CD14-positive monocyte (primary cell): ENCODE measurements around the gene IQGAP2. TPM values are rescaled to one million over a fixed set of nuclear protein-coding genes. Genes with fewer than 3 reads are reported as not detected.
A peak's percentile ranks its signal among the peaks of the same experiment; 100 is the strongest.

Source experiments
- DNase-seq, 3 donors: peaks; one replicate each; pipeline ENCODE4 v3.0.0-alpha.2; 2011 to 2022
- H2AFZ ChIP-seq: 2 replicates; pipeline ENCODE4 v1.6.0; 2012; ENCODE audit warnings: mild to moderate bottlenecking, low read depth, low read length, inconsistent platforms; ENCODE audit not compliant: insufficient read depth, poor library complexity, severe bottlenecking
- H3K27ac ChIP-seq, 2 donors: 1 replicate in 1 of 2; 2 replicates in 1 of 2; pipeline ENCODE4 v1.5.1; 2012 to 2013; ENCODE audit warnings: low read length in 2 of 2, control low read depth in 1 of 2, inconsistent platforms in 1 of 2, low read depth in 1 of 2, mild to moderate bottlenecking in 1 of 2
- H3K27me3 ChIP-seq, 2 donors: one replicate each; pipeline versions ENCODE4 v1.6.0 to v1.6.1; 2011 to 2013; ENCODE audit warnings: low read length in 2 of 2; ENCODE audit not compliant: control insufficient read depth in 2 of 2, insufficient read depth in 2 of 2
- H3K36me3 ChIP-seq, 2 donors: replicated peaks in 1 of 2; 1 replicate in 1 of 2; 2 replicates in 1 of 2; pipeline versions ENCODE4 v1.5.1 to v1.6.1; 2012 to 2013; ENCODE audit warnings: low read length in 2 of 2, control low read depth in 1 of 2, inconsistent platforms in 1 of 2, mild to moderate bottlenecking in 1 of 2; ENCODE audit not compliant: insufficient read depth in 2 of 2, control insufficient read depth in 1 of 2
- H3K4me1 ChIP-seq, 2 donors: 1 replicate in 1 of 2; 2 replicates in 1 of 2; pipeline versions ENCODE4 v1.5.1 to v1.6.1; 2012 to 2013; ENCODE audit warnings: low read length in 2 of 2, control low read depth in 1 of 2, inconsistent platforms in 1 of 2, mild to moderate bottlenecking in 1 of 2, moderate library complexity in 1 of 2; ENCODE audit not compliant: insufficient read depth in 2 of 2, control insufficient read depth in 1 of 2
- H3K4me2 ChIP-seq: replicated peaks from 2 replicates; pipeline ENCODE3; 2012; ENCODE audit warnings: low read length, moderate library complexity, mild to moderate bottlenecking; ENCODE audit not compliant: poor library complexity, severe bottlenecking; ENCODE audit errors: extremely low read depth
- H3K4me3 ChIP-seq, 3 experiments: fragments of 200-600 bp in 1 of 3; sonication (generic) in 1 of 3; replicated peaks in 1 of 3; 1 replicate in 2 of 3; 2 replicates in 1 of 3; pipeline ENCODE4 v1.5.1; 2011 to 2013; ENCODE audit warnings: low read length in 3 of 3, mild to moderate bottlenecking in 3 of 3, control low read depth in 2 of 3, low read depth in 2 of 3, inconsistent platforms in 1 of 3, moderate library complexity in 1 of 3
- H3K79me2 ChIP-seq: 2 replicates; pipeline ENCODE4 v1.6.0; 2012; ENCODE audit warnings: mild to moderate bottlenecking, control low read depth, inconsistent platforms, low read length, moderate library complexity; ENCODE audit not compliant: insufficient read depth
- H3K9ac ChIP-seq: 2 replicates; pipeline ENCODE4 v1.6.0; 2017; ENCODE audit warnings: low read length, mild to moderate bottlenecking; ENCODE audit not compliant: insufficient read depth, poor library complexity, severe bottlenecking
- H3K9me3 ChIP-seq, 2 donors: replicated peaks in 1 of 2; 1 replicate in 1 of 2; 2 replicates in 1 of 2; pipeline versions ENCODE4 v1.5.1 to v1.6.1; 2012 to 2013; ENCODE audit warnings: low read length in 2 of 2, control low read depth in 1 of 2; ENCODE audit not compliant: control insufficient read depth in 1 of 2, insufficient read depth in 1 of 2
- H4K20me1 ChIP-seq: 2 replicates; pipeline ENCODE4 v1.6.0; 2012; ENCODE audit warnings: mild to moderate bottlenecking, low read length, control low read depth, moderate library complexity; ENCODE audit not compliant: insufficient read depth
- H3K27ac Mint-ChIP-seq, 7 donors: one replicate each; pipeline ENCODE4 v1.8.0; 2020; ENCODE audit warnings: mild to moderate bottlenecking in 7 of 7, mixed read lengths in 7 of 7, moderate library complexity in 6 of 7, inconsistent platforms in 2 of 7
- H3K27me3 Mint-ChIP-seq, 3 donors: one replicate each; pipeline ENCODE4 v1.8.0; 2021 to 2022; ENCODE audit warnings: low read depth in 3 of 3, mild to moderate bottlenecking in 3 of 3, mixed read lengths in 3 of 3, moderate library complexity in 3 of 3, inconsistent platforms in 1 of 3
- H3K36me3 Mint-ChIP-seq, 2 donors: one replicate each; pipeline ENCODE4 v1.8.0; 2020; ENCODE audit warnings: mixed read lengths in 2 of 2, inconsistent platforms in 1 of 2, mild to moderate bottlenecking in 1 of 2
- H3K4me1 Mint-ChIP-seq: one replicate; pipeline ENCODE4 v1.8.0; 2020; ENCODE audit warnings: mild to moderate bottlenecking, mixed read lengths
- H3K4me3 Mint-ChIP-seq, 2 donors: one replicate each; pipeline ENCODE4 v1.8.0; 2020; ENCODE audit warnings: mild to moderate bottlenecking in 2 of 2, mixed read lengths in 2 of 2, moderate library complexity in 1 of 2
- H3K9me3 Mint-ChIP-seq, 7 donors: one replicate each; pipeline ENCODE4 v1.8.0; 2020 to 2022; ENCODE audit warnings: mixed read lengths in 7 of 7, mild to moderate bottlenecking in 6 of 7, moderate library complexity in 6 of 7, inconsistent platforms in 2 of 7
- WGBS: methylation state at CpG from one replicate; pipeline ENCODE4 v1.1.5; 2013; ENCODE audit warnings: missing lambda C conversion rate; ENCODE audit not compliant: insufficient coverage; 5-methylcytosine and 5-hydroxymethylcytosine counted together
- intact Hi-C, 2 donors: fragments of 100-400 bp; cut with micrococcal nuclease; formaldehyde crosslinking; loops; one replicate each; pipeline versions ENCODE4 v1.15.0 to v1.15.1; 2023
- polyA minus RNA-seq: library from RNA; depleted of rRNA, polyadenylated mRNA; stranded (reverse); fragments of >200 nt; gene quantifications from 2 replicates; pipeline ENCODE4 v1.2.3, GENCODE V29; 2012
- polyA plus RNA-seq, 3 donors: library from polyadenylated mRNA; depleted of rRNA in 1 of 3; unstranded in 2 of 3; stranded (reverse) in 1 of 3; fragments of 300-500 nt in 2 of 3; fragments of >200 nt in 1 of 3; fragmentation: Illumina TruSeq in 2 of 3; gene quantifications; 1 replicate in 2 of 3; 2 replicates in 1 of 3; pipeline ENCODE4 v1.2.3, GENCODE V29; 2012 to 2021
- total RNA-seq, 12 experiments: library from RNA in 1 of 12; stranded (reverse) in 1 of 12; fragments of 120-200 nt in 1 of 12; gene quantifications; one replicate each; pipeline ENCODE4 v1.2.4 and lab custom pipeline; 2013 to 2026; ENCODE audit warnings: mixed read lengths in 6 of 12, inconsistent platforms in 1 of 12
- TF ChIP-seq, protein P1 (sequence below): fragments of 200-600 bp; IDR thresholded peaks from one replicate; pipeline ENCODE4 v1.8.0; 2022; ENCODE audit warnings: antibody characterized with exemption, mild to moderate bottlenecking

Gene IQGAP2, protein sequence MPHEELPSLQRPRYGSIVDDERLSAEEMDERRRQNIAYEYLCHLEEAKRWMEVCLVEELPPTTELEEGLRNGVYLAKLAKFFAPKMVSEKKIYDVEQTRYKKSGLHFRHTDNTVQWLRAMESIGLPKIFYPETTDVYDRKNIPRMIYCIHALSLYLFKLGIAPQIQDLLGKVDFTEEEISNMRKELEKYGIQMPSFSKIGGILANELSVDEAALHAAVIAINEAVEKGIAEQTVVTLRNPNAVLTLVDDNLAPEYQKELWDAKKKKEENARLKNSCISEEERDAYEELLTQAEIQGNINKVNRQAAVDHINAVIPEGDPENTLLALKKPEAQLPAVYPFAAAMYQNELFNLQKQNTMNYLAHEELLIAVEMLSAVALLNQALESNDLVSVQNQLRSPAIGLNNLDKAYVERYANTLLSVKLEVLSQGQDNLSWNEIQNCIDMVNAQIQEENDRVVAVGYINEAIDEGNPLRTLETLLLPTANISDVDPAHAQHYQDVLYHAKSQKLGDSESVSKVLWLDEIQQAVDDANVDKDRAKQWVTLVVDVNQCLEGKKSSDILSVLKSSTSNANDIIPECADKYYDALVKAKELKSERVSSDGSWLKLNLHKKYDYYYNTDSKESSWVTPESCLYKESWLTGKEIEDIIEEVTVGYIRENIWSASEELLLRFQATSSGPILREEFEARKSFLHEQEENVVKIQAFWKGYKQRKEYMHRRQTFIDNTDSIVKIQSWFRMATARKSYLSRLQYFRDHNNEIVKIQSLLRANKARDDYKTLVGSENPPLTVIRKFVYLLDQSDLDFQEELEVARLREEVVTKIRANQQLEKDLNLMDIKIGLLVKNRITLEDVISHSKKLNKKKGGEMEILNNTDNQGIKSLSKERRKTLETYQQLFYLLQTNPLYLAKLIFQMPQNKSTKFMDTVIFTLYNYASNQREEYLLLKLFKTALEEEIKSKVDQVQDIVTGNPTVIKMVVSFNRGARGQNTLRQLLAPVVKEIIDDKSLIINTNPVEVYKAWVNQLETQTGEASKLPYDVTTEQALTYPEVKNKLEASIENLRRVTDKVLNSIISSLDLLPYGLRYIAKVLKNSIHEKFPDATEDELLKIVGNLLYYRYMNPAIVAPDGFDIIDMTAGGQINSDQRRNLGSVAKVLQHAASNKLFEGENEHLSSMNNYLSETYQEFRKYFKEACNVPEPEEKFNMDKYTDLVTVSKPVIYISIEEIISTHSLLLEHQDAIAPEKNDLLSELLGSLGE (N-terminal part only)
- total RNA-seq (2013): 139 TPM
- 10 to 100 TPM; 21.4 to 50.9 (median 35.4) TPM for polyA plus RNA-seq
- polyA minus RNA-seq: 48.2 and 51.5 TPM in 2 replicates
- 166 to 392 (median 275) reads per million in 11 experiments for total RNA-seq (lab: John Stamatoyannopoulos, UW)

DNA sequence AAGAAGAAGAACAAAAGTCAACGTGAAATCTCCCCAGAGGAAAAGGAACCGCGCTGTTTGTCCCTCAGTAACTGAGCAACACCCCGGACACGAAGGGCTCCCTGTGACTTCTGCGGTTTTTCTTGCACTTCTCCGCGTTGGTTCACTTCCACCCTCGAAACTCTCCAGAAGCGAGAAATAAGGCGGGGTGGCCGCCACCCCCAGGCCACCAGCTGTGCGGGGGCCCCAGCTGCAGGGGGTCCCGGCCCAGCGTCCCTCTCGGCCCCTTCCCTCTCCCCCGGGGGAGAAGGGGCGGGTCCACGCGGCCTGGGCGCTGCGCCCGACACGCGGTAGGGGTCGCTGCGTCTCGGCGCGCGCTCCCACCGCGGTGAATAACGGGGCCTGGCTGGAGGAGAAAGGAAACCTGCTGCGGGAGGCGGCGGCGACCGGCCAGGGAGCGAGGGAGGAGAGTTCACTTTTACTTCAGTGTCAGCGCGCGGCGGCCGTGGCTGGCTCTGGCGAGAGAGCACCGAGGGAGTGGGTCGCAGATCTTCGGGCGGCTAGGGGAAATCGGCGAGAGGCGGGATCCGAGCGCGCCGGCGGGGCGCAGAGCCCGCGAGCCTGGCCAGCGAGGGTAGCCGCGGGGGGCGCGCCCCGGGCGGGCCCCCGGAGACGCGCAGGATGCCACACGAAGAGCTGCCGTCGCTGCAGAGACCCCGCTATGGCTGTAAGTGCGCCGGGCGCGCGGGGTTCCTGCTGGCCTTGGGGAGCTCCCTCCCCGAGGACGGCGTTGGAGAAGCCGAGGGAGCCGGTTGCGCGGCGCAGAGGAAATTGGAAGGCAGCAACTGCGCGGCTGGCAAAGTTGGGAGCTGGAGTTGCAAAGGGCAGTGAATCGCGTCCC lies at the start of gene IQGAP2:
Gene IQGAP2, plus strand, starts transcription at position 400 of the 880 bp plus-strand sequence. Its CDS starts 261 bp downstream, at position 661.
- peak within 1 kb of the TSS; percentile 76 to 94 (median 80) for H3K4me3 ChIP-seq
- H3K79me2 ChIP-seq: peaks cover 51% of the 10 kb centered on the region
- H3K9ac ChIP-seq: peak within 1 kb of the TSS; percentile 99
- H3K27me3 ChIP-seq: no peaks in the 10 kb centered on the region
- peak within 1 kb of the TSS; percentile 93 for H3K4me2 ChIP-seq
- Mint-ChIP-seq H3K4me3 (peak within 1 kb of the TSS; percentile 97 to 98), H3K27ac (peak within 1 kb of the TSS; percentile 99 to 100 (median 100)), H3K4me1 (peaks cover 61% of the 10 kb centered on the region), H3K27me3 (peaks cover 0 to 3% (median 0%) of the 10 kb centered on the region in 3 donors), H3K9me3 (peaks cover 0 to 3% (median 0%) of the 10 kb centered on the region in 7 donors), H3K36me3 (no peaks in the 10 kb centered on the region)
- H3K9me3 ChIP-seq: no peaks in the 10 kb centered on the region
- H3K27ac ChIP-seq: peak within 1 kb of the TSS; percentile 97 to 98
- DNase-seq: peak; percentile 24 to 94 (median 93)
- no peaks in the 10 kb centered on the region for H3K36me3 ChIP-seq
- TF ChIP-seq, protein P1, sequence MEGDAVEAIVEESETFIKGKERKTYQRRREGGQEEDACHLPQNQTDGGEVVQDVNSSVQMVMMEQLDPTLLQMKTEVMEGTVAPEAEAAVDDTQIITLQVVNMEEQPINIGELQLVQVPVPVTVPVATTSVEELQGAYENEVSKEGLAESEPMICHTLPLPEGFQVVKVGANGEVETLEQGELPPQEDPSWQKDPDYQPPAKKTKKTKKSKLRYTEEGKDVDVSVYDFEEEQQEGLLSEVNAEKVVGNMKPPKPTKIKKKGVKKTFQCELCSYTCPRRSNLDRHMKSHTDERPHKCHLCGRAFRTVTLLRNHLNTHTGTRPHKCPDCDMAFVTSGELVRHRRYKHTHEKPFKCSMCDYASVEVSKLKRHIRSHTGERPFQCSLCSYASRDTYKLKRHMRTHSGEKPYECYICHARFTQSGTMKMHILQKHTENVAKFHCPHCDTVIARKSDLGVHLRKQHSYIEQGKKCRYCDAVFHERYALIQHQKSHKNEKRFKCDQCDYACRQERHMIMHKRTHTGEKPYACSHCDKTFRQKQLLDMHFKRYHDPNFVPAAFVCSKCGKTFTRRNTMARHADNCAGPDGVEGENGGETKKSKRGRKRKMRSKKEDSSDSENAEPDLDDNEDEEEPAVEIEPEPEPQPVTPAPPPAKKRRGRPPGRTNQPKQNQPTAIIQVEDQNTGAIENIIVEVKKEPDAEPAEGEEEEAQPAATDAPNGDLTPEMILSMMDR: peak; percentile 81
- H4K20me1 ChIP-seq: peaks cover 40% of the 10 kb centered on the region
- WGBS: under 1% methylated on average over 81 of the region's 92 CpGs
- intact Hi-C loops: loop anchor here (2.0 to 10.0 kb wide), 4 partner anchors 62 to 182 kb away; no protein-coding TSS in a partner anchor
- H3K4me1 ChIP-seq: peaks cover 56 to 69% of the 10 kb centered on the region in 2 donors
- H2AFZ ChIP-seq: peak within 1 kb of the TSS; percentile 86
